K562 (cell line): ENCODE results near the gene TELO2. TPM values are rescaled to one million over a fixed set of nuclear protein-coding genes. Genes with fewer than 3 reads are reported as not detected.

ENCODE experiments used
- ATAC-seq: fragments of 200-7000 bp; cut with Tn5 transposase; 3 replicates; pipeline ENCODE4 v1.9.1; 2020; ENCODE audit warnings: moderate library complexity
- BruUV-seq: library from RNA; stranded (reverse); fragments of 400-500 nt; replicated peaks from 2 replicates; lab custom pipeline; 2021; lab: Mats Ljungman, UMichigan
- CTCF ChIA-PET: fragments of 300-600 bp; formaldehyde crosslinking; extraction: SDS; loops from one replicate; lab custom pipeline; 2021; ENCODE audit warnings: low intra/inter-chr PET ratio; lab: Yijun Ruan, JAX
- POLR2A ChIA-PET: fragments of 300-600, 350-650 bp; sonication (Branson Sonifier 250); formaldehyde crosslinking; extraction: SDS; loops from one replicate; lab custom pipeline; 2021; ENCODE audit warnings: antibody characterized with exemption, inconsistent platforms; lab: Yijun Ruan, JAX
- DNase-seq, 4 experiments: peaks; one replicate each; pipeline versions ENCODE4 v3.0.0 to v3.0.0-alpha.2; 2011 to 2018; ENCODE audit warnings: low spot score in 3 of 4, mixed read lengths in 3 of 4; ENCODE audit errors: extremely low read depth in 1 of 4
- FAIRE-seq: peaks from 2 replicates; lab custom pipeline; 2011; peaks lifted over from hg19 to GRCh38; lab: Jason Lieb, UNC
- H2AFZ ChIP-seq: 2 replicates; pipeline ENCODE4 v1.6.0; 2011; ENCODE audit warnings: low read depth, low read length, control low read depth, inconsistent platforms
- H3K27ac ChIP-seq: fragments of 200-600 bp; 3 replicates; pipeline ENCODE4 v1.8.0; 2011; ENCODE audit warnings: low read depth, mild to moderate bottlenecking, control low read depth, inconsistent platforms, low read length, moderate library complexity, mixed read lengths; ENCODE audit errors: extremely low read depth
- H3K27me3 ChIP-seq, 2 experiments: fragments of 300-600 bp in 1 of 2; 2 replicates in 1 of 2; 3 replicates in 1 of 2; pipeline versions ENCODE4 v1.6.0 to v1.8.0; 2011; ENCODE audit warnings: inconsistent platforms in 2 of 2, low read length in 2 of 2, mild to moderate bottlenecking in 1 of 2, mixed read lengths in 1 of 2, moderate library complexity in 1 of 2; ENCODE audit not compliant: control insufficient read depth in 2 of 2, insufficient read depth in 2 of 2
- H3K36me3 ChIP-seq: fragments of 300-600 bp; 3 replicates; pipeline ENCODE4 v1.8.0; 2011; ENCODE audit warnings: mild to moderate bottlenecking, low read length, inconsistent platforms; ENCODE audit not compliant: control insufficient read depth, insufficient read depth
- H3K4me1 ChIP-seq, 2 experiments: fragments of 200-600 bp in 1 of 2; replicated peaks in 1 of 2; 2 replicates in 1 of 2; 3 replicates in 1 of 2; pipeline versions ENCODE4 v1.5.1 to v1.8.0; 2011; ENCODE audit warnings: inconsistent platforms in 2 of 2, low read length in 2 of 2, mild to moderate bottlenecking in 1 of 2, mixed read lengths in 1 of 2, moderate library complexity in 1 of 2; ENCODE audit not compliant: control insufficient read depth in 2 of 2, insufficient read depth in 2 of 2
- H3K4me2 ChIP-seq: 2 replicates; pipeline ENCODE4 v1.6.1; 2011; ENCODE audit warnings: low read length, control low read depth, inconsistent platforms, mixed read lengths; ENCODE audit not compliant: insufficient read depth
- H3K4me3 ChIP-seq: fragments of 200-600 bp; sonication (generic), shearing (Covaris generic); 2 replicates; pipeline ENCODE4 v1.5.1; 2016; ENCODE audit warnings: control low read depth, inconsistent platforms
- H3K79me2 ChIP-seq: fragments of 200-600 bp; 3 replicates; pipeline ENCODE4 v1.8.0; 2011; ENCODE audit warnings: low read length, inconsistent platforms; ENCODE audit not compliant: control insufficient read depth, insufficient read depth
- H3K9ac ChIP-seq, 2 experiments: 2 replicates each; pipeline versions ENCODE4 v1.6.0 to v1.6.1; 2011; ENCODE audit warnings: low read depth in 2 of 2, low read length in 2 of 2, control low read depth in 1 of 2, inconsistent platforms in 1 of 2, mild to moderate bottlenecking in 1 of 2, mixed read lengths in 1 of 2; ENCODE audit not compliant: insufficient read depth in 1 of 2
- H3K9me1 ChIP-seq: one replicate; pipeline ENCODE4 v1.6.0; 2011; ENCODE audit warnings: inconsistent platforms, mild to moderate bottlenecking, low read length, moderate library complexity; ENCODE audit not compliant: control insufficient read depth, insufficient read depth
- H3K9me3 ChIP-seq: replicated peaks from 2 replicates; pipeline ENCODE4 v1.5.1; 2011; ENCODE audit warnings: low read depth, low read length, inconsistent platforms; ENCODE audit not compliant: control insufficient read depth, insufficient read depth
- H4K20me1 ChIP-seq: replicated peaks from 2 replicates; pipeline ENCODE4 v1.6.1; 2011; ENCODE audit warnings: low read length, inconsistent platforms, mixed read lengths; ENCODE audit not compliant: control insufficient read depth, insufficient read depth
- HDGF ChIP-seq: fragments of 450-650 bp; IDR thresholded peaks from 2 replicates; pipeline ENCODE4 v1.6.1; 2016
- ILF3 ChIP-seq: fragments of 450-650 bp; IDR thresholded peaks from 2 replicates; pipeline ENCODE4 v1.6.1; 2018; ENCODE audit warnings: antibody characterized with exemption, mild to moderate bottlenecking, moderate library complexity, borderline replicate concordance
- MYC ChIP-seq, 2 experiments: fragments of 250-450 bp in 1 of 2; sonication (Bioruptor Pico) in 1 of 2; IDR thresholded peaks; 2 replicates each; pipeline versions ENCODE4 v1.5.1 to v1.6.1; 2012 to 2021; ENCODE audit warnings: low read depth in 2 of 2, borderline replicate concordance in 1 of 2, improper control_type of control experiment in 1 of 2, low read length in 1 of 2, mild to moderate bottlenecking in 1 of 2, moderate library complexity in 1 of 2
- NFYB ChIP-seq: IDR thresholded peaks from 2 replicates; pipeline ENCODE4 v1.6.1; 2011; ENCODE audit warnings: mild to moderate bottlenecking, moderate library complexity; ENCODE audit not compliant: insufficient read length; ENCODE audit errors: extremely low read depth
- POU5F1 ChIP-seq: fragments of 150-350 bp; IDR thresholded peaks from 2 replicates; pipeline ENCODE4 v1.6.1; 2014; ENCODE audit warnings: borderline replicate concordance, low read length, low read depth, mild to moderate bottlenecking; ENCODE audit not compliant: partially characterized antibody
- ZNF668 ChIP-seq: fragments of 250-450 bp; sonication (Bioruptor Pico); IDR thresholded peaks from 2 replicates; pipeline ENCODE4 v1.8.0; 2022; ENCODE audit warnings: mild to moderate bottlenecking, inconsistent platforms
- WGBS: fragments of 100-300 bp; shearing (Covaris generic); methylation state at CpG from one replicate; pipeline ENCODE4 v1.1.6; 2016; ENCODE audit warnings: low coverage, mixed read lengths; ENCODE audit not compliant: insufficient coverage; ENCODE audit errors: missing lambda C conversion rate; 5-methylcytosine and 5-hydroxymethylcytosine counted together
- in situ Hi-C: fragments of 300-500 bp; cut with MboI; formaldehyde crosslinking; loops from 4 replicates; pipeline ENCODE4 v1.15.0; 2018; ENCODE audit warnings: inconsistent platforms, mixed read lengths
- intact Hi-C: fragments of 100-400 bp; cut with micrococcal nuclease; formaldehyde crosslinking; loops from 2 replicates; pipeline ENCODE4 v1.14.2; 2022
- polyA plus RNA-seq, 8 experiments: library from polyadenylated mRNA; depleted of rRNA in 4 of 8; stranded (reverse) in 5 of 8; unstranded in 3 of 8; fragments of >200 nt; fragmentation: Nextera tagmentation in 2 of 8; fragmentation: Illumina TruSeq in 1 of 8; extraction: Ambion mirVana in 2 of 8; extraction: Trizol in 1 of 8; gene quantifications; 2 replicates each; pipeline versions ENCODE4 v1.2.1 to v1.2.3, GENCODE V29; 2011 to 2014; ENCODE audit warnings: inconsistent platforms in 1 of 8, missing spikeins in 1 of 8
- total RNA-seq, 7 experiments: library from RNA; depleted of rRNA in 6 of 7; stranded (reverse); fragments of >200 nt in 6 of 7; fragmentation: Illumina TruSeq in 2 of 7; extraction: Trizol in 2 of 7; gene quantifications; 2 replicates each; pipeline versions ENCODE4 v1.2.1 to v1.2.3, GENCODE V29; 2011 to 2021; ENCODE audit warnings: low replicate concordance in 1 of 7
- TF ChIP-seq, protein P1 (sequence below): fragments of 450-650 bp; IDR thresholded peaks from one replicate; pipeline ENCODE4 v1.6.1; 2018; ENCODE audit warnings: mild to moderate bottlenecking, moderate library complexity; ENCODE audit not compliant: partially characterized antibody
- TF ChIP-seq, protein P2 (sequence below): IDR thresholded peaks from 3 replicates; pipeline ENCODE4 v1.6.1; 2011; ENCODE audit warnings: borderline replicate concordance, mild to moderate bottlenecking; ENCODE audit not compliant: insufficient read length, insufficient read depth
- TF ChIP-seq, protein P3 (sequence below): sonication (generic); formaldehyde crosslinking; IDR thresholded peaks from 2 replicates; pipeline ENCODE4 v1.8.1; 2022; ENCODE audit warnings: missing genetic modification reagents
- TF ChIP-seq, protein P4 (sequence below): sonication (generic); formaldehyde crosslinking; IDR thresholded peaks from 2 replicates; pipeline ENCODE4 v1.9.0; 2022; ENCODE audit warnings: mild to moderate bottlenecking, missing genetic modification reagents
- TF ChIP-seq, protein P5 (sequence below): IDR thresholded peaks from 2 replicates; pipeline ENCODE4 v1.6.1; 2011; ENCODE audit not compliant: insufficient read length; ENCODE audit errors: extremely low read depth
- TF ChIP-seq, protein P6 (sequence below): fragments of 450-650 bp; formaldehyde crosslinking; IDR thresholded peaks from 2 replicates; pipeline ENCODE4 v1.4.0; 2020; ENCODE audit warnings: mild to moderate bottlenecking, moderate library complexity

Gene TELO2
- total and polyA plus RNA-seq, 9 of the 15 experiments (the other 6 are each of a cell fraction or from before 2014, with no cell fraction given): 0.51 to 91.8 (median 14.5) TPM

DNA sequence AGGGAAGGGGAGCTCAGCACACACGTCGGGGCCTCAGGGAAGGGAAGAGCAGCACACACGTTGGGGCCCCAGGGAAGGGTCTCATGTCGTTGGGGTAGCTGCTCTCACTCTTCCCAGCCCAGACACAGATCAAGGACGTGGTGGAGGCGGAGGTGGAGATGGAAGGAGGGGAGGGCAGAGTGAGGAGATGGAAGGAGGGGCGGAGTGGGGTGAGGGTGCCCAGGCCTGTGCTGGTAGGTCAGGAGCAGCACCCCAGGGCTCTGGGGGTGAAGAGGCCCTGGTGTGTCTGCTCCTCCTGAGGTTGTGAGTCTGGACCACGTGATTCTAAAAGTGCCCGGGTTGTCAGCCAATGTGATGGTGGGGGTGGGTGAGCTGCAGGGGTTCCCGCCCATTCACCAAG lies 33.2 kb upstream of the TELO2 start (continued):
- TF ChIP-seq POU5F1: no peak
- TF ChIP-seq, protein P1, sequence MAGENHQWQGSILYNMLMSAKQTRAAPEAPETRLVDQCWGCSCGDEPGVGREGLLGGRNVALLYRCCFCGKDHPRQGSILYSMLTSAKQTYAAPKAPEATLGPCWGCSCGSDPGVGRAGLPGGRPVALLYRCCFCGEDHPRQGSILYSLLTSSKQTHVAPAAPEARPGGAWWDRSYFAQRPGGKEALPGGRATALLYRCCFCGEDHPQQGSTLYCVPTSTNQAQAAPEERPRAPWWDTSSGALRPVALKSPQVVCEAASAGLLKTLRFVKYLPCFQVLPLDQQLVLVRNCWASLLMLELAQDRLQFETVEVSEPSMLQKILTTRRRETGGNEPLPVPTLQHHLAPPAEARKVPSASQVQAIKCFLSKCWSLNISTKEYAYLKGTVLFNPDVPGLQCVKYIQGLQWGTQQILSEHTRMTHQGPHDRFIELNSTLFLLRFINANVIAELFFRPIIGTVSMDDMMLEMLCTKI: no peak

DNA sequence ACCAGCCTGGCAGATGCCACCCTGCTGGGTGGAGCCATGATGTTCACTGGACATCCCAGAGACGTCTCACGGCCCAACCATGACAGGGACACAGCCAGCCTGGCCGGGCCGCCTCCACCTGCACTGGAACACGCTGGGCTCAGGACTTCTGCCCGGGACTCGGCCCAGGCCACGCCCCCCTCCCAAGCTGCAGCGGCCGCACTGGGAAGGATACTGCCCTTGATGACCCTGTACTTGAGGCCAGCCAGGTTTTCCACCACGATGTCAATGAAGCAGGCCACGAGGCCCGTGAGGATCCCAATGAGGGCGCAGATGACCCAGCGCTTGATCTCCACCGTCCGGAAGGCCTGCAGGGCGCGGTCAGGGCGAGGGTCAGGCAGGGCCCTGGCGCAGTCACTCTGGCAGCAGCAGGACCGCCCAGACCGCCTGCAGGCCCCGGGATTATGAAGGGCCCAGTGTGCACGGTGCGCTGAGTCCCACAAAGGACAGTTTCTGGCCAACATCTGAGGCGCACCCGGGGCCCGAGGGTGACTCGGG lies 32.5 kb upstream of the TELO2 start:
- Histone ChIP-seq H3K9me1 (peaks cover 2% of the 10 kb centered on the region), H3K79me2 (peaks cover under 1% of the 10 kb centered on the region; the same call in 1 of the 3 replicates), H3K27ac (no peak overlapping the region), H4K20me1 (0 out of 2 replicates have a peak, but pooled peaks cover 5% of the 10 kb centered on the region), H2AFZ (no peak overlapping the region), H3K9me3 (no peaks in the 10 kb centered on the region), H3K4me3 (no peak overlapping the region), H3K4me1 (peaks cover 0 to 20% of the 10 kb centered on the region in 2 experiments; a peak in 2 of 5 replicates), H3K9ac (no peak overlapping the region; a peak in 1 of 4 replicates), H3K4me2 (no peak overlapping the region), H3K27me3 (no peaks in the 10 kb centered on the region), H3K36me3 (peaks cover 54% of the 10 kb centered on the region; the same call in 2 of the 3 replicates)
- FAIRE-seq (no peak), DNase-seq (no peak), ATAC-seq (no peak)
- intact Hi-C loops: no loop called here
- 86% methylated on average over 18 of the region's 30 CpGs for WGBS
- CTCF ChIA-PET: no interaction called here
- POLR2A ChIA-PET: interaction anchor here (1.5 kb wide), 1 partner anchor 13 kb away, joined by 5 read pairs; no protein-coding TSS in a partner anchor
- in situ Hi-C loops: no loop called here
- no TSS peak for BruUV-seq
- TF ChIP-seq, protein P2, sequence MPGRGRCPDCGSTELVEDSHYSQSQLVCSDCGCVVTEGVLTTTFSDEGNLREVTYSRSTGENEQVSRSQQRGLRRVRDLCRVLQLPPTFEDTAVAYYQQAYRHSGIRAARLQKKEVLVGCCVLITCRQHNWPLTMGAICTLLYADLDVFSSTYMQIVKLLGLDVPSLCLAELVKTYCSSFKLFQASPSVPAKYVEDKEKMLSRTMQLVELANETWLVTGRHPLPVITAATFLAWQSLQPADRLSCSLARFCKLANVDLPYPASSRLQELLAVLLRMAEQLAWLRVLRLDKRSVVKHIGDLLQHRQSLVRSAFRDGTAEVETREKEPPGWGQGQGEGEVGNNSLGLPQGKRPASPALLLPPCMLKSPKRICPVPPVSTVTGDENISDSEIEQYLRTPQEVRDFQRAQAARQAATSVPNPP: no peak
- TF ChIP-seq ZNF668 (CRISPR knock-in tag): no peak
- TF ChIP-seq, protein P3, sequence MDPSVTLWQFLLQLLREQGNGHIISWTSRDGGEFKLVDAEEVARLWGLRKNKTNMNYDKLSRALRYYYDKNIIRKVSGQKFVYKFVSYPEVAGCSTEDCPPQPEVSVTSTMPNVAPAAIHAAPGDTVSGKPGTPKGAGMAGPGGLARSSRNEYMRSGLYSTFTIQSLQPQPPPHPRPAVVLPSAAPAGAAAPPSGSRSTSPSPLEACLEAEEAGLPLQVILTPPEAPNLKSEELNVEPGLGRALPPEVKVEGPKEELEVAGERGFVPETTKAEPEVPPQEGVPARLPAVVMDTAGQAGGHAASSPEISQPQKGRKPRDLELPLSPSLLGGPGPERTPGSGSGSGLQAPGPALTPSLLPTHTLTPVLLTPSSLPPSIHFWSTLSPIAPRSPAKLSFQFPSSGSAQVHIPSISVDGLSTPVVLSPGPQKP: no peak
- no peak for TF ChIP-seq ILF3
- TF ChIP-seq, protein P4, sequence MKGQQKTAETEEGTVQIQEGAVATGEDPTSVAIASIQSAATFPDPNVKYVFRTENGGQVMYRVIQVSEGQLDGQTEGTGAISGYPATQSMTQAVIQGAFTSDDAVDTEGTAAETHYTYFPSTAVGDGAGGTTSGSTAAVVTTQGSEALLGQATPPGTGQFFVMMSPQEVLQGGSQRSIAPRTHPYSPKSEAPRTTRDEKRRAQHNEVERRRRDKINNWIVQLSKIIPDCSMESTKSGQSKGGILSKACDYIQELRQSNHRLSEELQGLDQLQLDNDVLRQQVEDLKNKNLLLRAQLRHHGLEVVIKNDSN: no peak
- TF ChIP-seq NFYB: no peak
- TF ChIP-seq, protein P5, sequence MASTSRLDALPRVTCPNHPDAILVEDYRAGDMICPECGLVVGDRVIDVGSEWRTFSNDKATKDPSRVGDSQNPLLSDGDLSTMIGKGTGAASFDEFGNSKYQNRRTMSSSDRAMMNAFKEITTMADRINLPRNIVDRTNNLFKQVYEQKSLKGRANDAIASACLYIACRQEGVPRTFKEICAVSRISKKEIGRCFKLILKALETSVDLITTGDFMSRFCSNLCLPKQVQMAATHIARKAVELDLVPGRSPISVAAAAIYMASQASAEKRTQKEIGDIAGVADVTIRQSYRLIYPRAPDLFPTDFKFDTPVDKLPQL: no peak
- no peak for TF ChIP-seq MYC (IDR thresholded peaks at IDR 0.05; ENCODE audit: low read depth, low read length)
- TF ChIP-seq MYC (CRISPR knock-in tag; IDR thresholded peaks at IDR 0.05; ENCODE audit: borderline replicate concordance, low read depth): no peak
- TF ChIP-seq, protein P6, sequence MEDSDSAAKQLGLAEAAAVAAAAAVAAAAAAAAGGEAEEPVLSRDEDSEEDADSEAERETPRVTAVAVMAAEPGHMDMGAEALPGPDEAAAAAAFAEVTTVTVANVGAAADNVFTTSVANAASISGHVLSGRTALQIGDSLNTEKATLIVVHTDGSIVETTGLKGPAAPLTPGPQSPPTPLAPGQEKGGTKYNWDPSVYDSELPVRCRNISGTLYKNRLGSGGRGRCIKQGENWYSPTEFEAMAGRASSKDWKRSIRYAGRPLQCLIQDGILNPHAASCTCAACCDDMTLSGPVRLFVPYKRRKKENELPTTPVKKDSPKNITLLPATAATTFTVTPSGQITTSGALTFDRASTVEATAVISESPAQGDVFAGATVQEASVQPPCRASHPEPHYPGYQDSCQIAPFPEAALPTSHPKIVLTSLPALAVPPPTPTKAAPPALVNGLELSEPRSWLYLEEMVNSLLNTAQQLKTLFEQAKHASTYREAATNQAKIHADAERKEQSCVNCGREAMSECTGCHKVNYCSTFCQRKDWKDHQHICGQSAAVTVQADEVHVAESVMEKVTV (CRISPR knock-in tag): no peak
- no peak for TF ChIP-seq HDGF
